COLO829 (cell line): Measurements from ENCODE around the gene KCNJ1.
A peak's percentile ranks its signal among the peaks of the same experiment; 100 is the strongest.

Experiments
- DNase-seq: peaks from one replicate; pipeline ENCODE4 v3.0.0; 2012; ENCODE audit warnings: low spot score

The KCNJ1 gene

DNA sequence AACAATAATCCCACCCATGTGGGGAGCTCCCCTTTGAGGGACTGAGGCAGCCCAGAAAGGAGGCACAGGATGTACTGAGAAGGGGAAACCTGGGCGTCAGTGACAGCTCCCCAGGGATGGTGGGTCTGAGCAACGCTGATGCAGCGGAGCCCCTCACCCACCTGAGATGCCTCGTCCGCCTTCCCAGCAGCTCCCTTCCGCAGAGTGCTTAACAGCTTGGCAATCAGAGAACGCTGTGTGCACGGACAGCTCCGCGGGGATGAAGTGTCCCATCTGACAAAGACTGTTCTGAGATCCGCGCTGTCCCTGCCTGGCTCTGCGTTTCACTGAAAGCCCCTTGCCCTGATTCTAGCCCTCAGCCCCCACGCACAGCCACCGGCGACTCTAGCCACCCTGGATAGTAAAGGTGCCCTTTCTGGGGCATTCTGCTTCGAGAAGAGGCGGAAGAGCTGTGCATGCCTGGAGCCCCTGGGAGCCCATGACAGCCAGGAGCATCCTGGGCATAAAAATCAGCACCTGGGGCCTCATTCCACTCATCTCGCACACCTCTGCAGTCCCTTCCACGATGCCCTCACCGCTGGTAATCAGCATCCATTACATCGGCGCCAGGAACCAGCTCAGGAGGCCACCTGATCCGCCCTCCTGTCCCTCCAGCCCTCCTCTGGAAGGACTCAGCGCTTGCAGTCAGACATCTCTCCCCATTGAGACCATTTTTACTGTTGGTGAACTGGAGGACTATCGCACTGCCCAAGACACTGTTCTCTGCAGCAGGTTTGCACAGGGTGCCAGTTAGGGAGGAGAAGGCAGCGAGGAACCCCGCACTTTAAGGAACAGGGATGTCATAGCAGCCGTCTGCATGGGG, 34.8 kb upstream of the KCNJ1 start:
- no peak for DNase-seq

DNA sequence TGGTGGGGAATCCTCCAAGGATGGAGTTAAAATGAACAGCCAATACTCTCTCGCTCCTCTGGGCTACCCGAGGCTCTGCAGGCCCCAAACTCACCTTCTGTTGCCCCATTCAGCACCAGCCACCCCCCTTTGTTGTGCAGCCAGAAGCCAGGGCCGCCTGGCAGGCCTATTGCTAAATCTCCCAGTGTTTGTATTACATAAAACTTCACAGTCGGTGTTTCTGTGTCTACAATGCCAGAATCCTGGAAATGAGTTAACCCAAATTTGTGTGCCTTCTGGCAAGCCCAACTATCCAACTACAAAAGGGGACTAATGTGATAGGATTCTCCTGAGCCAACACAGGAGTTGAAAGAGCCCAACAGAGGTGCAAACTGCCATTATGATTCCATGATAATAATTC, 33.4 kb upstream of the KCNJ1 start:
- DNase-seq, result no peak

DNA sequence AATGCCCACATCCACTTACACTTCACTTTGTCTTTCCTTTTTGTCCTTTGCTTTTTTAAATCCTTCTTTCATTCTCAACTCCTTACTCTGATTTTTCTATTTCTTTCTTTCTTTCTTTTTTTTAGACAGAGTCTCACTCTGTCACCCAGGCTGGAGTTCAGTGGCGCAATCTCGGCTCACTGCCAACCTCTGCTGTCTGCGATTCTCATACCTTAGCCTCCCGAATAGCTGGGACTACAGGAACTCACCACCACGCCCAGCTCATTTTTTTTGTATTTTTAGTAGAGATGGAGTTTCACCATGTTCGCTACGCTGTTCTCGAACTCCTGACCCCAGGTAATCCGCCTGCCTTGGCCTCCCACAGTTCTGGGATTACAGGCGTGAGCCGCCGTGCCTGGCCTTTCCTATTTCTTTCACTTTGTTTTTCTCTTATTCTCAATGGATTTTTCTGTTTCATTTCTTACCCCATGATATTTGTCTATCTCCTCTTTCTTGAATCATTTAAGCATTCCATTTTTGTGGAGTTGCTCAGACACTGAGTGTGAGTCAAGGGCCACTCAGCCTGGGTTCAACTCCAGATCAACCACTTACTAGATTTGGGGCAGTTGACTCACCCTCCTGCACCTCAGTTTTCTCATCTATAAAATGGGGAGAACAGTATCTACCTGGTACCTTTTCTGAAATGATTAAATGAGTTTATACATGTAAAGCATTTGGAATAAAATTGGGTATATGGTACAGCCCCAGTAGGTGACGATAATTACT, 31.7 kb upstream of the KCNJ1 start:
- DNase-seq, result no peak

GRCh38 chr11:128897826-128898225, 30.7 kb upstream of the KCNJ1 start:
- no peak for DNase-seq

DNA sequence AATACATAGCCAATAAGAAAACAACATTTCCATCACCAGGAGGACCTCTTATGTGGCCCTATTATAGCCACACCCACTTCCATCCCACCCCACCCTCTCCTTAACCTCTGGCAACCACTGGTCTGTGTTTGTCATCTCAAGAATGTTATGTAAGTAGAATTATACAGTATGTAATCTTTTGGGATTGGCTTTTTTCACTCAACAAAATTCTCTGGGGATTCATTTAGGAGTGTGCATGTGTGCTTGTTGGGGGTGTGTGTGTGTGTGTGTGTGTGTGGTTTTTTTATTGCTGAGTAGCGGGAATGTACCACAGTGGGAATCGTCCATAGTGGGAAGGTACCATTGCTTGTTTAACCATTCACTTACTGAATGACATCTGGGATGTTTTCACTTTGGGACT, 29.3 kb upstream of the KCNJ1 start:
- no peak for DNase-seq

- DNase-seq, result no peak
These were observed 28.4 kb upstream of the KCNJ1 start for GRCh38 chr11:128895526-128895925.

- DNase-seq, result no peak
These were observed 27.6 kb upstream of the KCNJ1 start for GRCh38 chr11:128894685-128895084.

DNA sequence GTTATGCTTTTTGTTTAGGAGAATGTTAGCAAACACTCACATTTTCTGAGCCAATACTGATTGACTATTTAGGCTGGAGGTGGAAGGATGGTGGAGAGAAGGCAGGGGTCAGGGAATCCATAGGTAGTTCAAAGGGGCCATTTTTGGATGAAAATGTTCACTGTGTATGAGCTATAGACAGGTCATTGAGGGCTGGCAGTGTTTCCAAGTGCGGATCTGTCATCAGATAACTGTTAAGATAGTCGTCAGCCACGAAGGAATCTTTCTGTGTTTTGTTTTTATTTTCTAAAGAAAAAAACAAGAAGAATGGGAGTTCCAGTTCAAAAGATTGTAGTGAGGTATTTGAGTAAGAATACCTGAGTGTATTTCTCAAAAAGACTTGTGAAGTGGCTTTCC, 27.2 kb upstream of the KCNJ1 start:
- no peak for DNase-seq

DNA sequence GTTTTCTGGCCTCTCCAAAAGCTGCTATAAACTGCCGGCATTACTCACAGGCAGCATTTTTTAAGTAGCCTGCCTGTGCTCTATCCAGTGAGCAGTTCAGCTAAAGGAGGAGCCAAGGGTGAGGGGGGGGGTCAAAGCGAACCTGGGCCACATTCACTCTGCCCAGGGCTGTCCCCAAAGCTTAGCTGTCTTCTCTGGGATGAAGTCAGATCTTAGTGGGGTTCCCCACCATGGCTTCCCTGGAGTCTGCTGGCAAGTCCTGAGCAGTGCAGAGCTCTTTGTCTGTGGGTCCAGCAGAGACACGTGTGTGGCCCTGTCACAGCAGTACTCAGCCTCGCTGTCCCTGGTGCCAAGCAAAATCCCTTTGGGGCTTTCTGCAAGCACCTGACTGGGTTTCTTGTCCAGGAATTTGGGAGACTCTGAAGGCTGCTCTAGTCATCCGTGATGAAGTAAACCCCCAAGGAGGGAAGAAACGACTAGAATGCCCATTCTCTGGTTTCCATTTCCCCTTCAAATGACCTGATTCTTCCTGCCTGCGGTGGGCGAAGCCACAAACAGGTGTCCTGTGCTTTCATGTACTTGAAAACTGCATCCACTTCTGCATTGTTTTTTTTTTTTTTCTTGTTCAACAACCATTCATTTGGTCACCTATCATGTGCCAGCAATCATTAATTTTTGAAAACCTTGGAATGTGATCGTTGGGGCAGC, 26.6 kb upstream of the KCNJ1 start:
- DNase-seq, result no peak

GRCh38 chr11:128892866-128893565, 25.9 kb upstream of the KCNJ1 start:
- DNase-seq, result no peak

GRCh38 chr11:128891913-128892398, 24.9 kb upstream of the KCNJ1 start:
- DNase-seq, result no peak

DNA sequence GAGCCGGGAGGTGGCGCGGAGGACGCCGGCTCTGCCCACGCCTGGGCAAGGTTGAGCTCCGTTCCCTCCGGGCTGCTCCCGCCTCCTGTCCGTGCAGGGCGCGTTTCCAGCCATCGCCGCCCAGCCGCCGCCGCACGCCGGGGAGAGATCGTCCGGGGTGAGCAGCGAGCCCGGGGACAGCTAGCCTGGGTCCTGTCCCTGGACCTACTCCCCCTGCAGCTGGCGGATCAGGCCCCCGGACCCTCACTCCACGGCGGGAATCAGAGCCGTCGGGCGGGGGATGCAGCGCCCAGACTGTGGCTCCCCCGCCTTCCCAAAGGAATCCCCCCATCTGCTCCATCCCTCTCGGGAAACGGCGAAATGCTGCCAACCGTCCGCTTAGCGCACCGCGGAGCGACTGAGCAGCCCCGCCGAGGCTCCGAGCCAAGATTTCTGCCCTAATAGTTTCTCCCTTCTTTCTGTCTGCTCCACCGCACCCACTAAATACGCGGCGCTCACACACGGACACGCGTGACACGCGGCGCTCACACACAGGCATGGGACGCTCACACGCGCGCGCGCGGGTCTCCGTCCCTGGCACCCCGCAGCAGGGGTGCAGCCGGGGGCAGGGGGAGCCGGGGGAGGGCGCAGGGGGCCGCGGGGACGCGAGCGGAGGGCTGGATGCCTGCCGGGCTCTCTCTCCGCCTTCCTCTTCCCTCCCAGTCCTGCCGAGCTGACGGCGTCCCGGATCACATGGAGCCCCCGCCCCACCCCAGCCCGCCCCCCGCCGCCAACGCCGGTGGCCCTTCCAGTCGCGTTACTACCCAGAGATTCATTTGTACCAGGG, 23.7 kb upstream of the KCNJ1 start, which contains the start of gene KCNJ5:
KCNJ5 (plus strand) TSS at position 814 of the 826 bp plus-strand sequence. CDS start 19,918 bp downstream, outside the sequence.
- no peak for DNase-seq

GRCh38 chr11:128890216-128890542, 23.1 kb upstream of the KCNJ1 start:
- DNase-seq, result no peak

GRCh38 chr11:128889657-128890213, 22.6 kb upstream of the KCNJ1 start:
- no peak for DNase-seq

- no peak for DNase-seq
These were observed 21.2 kb upstream of the KCNJ1 start for GRCh38 chr11:128888034-128888985.

- DNase-seq, result no peak
These were observed 19.5 kb upstream of the KCNJ1 start for GRCh38 chr11:128886406-128887124.

DNA sequence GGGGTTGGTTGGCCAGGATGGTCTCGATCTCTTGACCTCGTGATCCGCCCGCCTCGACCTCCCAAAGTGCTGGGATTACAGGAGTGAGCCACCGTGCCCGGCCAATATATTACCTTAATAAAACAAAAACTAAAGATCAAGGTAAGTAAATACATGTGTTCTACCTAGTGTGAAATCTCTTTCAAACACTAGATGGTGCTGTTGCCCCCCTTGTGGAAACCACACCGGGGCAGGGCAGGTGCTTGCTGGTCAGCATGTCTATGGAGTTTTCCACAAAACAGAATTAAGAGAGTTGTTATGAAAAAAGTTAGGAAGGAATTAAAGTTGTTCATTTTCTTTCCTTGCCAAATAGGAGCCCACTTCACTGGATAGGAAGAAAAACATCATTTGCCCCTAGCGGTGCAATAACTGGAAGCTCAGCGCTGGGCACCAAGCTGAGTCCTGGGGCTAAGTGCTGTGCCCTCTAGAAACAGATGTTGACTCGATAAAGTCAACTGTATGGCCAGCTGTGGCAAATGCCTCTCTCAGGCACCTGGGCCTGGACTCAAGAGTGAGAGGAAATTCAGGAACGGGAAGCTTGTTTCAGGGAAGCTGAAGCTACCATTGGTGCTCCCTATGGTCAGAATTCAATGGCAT, 17.7 kb upstream of the KCNJ1 start:
- peak; percentile 39 for DNase-seq

- DNase-seq, result no peak
These were observed 17.0 kb upstream of the KCNJ1 start for GRCh38 chr11:128884054-128884453.
